HG02588 (cell line): ENCODE results near the gene REXO1.

ENCODE experiments used
- ATAC-seq: cut with Tn5 transposase; IDR thresholded peaks from one replicate; pipeline ENCODE4 v1.9.1; 2021; ENCODE audit warnings: mild to moderate bottlenecking, moderate library complexity; ENCODE audit not compliant: unreplicated experiment

The REXO1 gene

DNA sequence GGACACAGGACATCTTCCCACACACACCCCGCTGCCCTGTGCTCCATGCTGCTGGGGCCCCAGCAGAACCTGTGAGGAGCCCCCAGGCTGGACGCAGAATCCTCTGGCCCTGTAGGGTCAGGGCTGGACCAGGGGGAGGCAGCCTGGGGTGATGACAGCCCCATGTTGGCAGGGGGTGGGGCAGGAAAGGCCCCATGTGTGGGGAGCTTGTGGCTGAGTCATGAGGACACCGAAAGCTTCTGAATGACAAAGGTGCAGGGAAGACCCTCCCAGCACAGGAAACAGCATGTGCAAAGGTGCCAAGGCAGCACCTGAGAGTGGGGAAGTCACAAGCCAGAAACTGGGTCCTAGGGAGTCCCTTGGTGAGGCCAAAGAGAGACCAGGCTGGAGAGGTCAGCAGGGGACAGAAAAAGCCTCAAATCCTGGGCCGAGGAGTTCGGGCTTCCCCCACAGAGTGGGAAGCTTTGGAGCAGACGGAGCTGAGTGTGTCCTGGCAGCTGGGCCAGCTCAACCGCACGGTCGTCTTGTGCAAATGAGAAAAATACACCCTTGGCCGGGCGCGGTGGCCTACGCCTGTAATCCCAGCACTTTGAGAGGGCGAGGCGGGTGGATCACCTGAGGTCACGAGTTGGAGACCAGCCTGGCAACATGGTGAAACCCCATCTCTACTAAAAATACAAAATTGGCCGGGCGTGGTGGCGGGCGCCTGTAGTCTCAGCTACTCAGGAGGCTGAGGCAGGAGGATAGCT is 53.7 kb downstream of the REXO1 start:
- no peak for ATAC-seq

DNA sequence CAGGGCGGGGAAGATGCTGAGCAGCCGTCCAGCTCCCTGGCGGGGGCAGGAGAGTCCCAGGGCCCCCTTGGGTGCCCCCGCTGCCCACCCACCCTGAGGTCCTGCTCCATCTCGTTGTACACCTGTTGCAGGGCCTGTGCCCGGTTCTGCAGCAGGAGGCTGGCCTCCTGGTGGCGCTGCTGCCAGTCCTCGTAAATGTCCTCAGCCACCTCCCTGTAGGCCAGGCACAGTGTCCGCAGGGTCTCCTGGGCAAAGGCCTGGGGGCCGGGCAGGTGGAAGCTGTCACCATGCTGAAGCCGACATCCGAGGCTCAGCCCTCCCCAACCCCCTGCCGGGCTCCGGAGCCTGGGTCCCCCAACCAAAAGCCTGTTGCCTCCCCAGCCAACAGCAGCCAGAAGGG is 56.4 kb downstream of the REXO1 start:
- no peak for ATAC-seq

DNA sequence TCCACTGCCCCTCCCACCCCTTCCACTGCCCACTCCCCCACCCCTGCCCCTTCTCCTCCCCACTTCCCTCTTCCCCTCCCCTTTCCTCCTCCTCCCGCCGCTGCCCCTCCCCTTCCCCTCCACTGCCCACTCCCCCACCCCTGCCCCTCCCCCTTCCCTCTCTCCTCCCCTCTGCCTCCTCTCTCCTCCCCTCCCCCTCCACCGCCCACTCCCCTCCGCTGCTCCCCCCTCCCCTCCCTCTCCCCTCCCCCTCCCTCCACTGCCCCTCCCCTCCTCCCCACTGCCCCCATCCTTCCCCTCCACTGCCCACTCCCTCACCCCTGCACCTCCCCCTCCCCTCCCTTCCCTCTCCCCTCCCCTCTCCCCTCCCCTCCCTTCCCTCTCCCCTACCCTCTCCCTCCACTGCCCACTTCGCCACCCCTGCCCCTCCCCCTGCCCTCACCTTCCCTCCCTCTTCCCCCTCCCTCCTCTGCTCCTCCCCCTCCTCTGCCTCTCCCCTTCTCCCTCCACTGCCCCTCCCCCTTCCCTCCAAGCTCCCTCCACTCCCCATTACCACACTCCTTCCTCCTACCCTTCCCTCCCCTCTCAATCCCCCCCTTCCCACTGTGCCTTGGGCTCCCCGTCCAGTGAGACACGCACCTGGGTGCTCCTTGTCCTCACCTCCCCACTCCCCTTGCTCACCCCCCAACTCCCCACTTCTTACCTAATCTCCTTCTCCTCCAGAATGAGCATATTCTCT is 58.1 kb downstream of the REXO1 start:
- ATAC-seq, result no peak

DNA sequence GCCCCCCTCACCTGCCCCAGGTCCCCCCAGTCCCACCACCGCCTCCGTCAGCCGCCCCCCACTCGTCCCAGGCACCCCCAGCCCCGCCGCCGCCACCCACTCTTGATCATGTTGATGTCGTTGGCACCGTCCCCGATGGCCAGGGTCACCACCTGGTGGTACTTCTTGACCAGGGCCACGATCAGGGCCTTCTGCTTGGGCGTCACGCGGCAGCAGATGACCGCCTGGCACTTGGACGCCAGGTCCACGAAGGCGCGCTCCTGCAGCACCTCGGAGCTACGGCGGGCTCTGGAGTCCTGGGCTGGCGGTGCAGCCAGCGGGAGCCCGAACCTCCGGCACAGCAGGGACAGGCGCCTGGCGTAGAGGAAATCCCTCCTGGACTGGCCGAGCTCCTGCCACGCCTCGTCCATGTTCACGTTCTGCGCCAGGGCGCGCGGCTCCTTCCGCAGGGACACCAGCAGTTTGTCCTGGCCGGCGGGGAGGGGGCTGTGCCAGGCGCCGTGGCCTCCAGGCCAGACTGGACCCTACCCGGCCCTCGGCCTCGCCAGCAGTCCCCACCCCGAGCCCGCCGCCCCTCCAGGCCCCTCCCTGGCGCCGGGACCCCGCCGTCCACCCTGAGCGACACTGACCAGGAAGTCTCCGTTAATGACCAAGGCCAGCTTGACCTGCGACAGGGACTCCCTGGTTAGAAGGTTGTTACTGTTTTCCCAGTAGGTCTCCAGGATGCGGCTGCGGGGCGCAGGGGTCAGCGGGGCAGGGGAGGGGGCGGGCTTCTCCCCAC is 58.8 kb downstream of the REXO1 start:
- ATAC-seq, result no peak

DNA sequence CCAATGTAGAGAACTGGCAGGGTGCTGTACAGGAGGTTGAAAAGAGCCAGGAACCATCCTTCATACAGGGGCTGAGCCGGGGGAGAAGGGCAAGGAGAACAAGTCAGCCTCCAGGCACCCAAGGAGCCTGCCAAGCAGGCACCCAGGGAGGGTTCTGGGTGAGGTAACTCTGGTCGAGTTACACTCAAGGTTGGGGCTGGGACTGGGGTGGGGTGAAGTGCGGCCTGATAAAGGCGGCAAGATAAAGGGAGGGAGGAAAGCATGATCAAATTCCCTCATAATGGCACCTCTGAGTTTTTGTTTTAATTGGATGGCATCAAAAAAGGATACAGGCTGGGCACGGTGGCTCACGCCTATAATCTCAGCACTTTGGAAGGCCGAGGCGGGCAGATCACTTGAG is 61.2 kb downstream of the REXO1 start:
- no peak for ATAC-seq

DNA sequence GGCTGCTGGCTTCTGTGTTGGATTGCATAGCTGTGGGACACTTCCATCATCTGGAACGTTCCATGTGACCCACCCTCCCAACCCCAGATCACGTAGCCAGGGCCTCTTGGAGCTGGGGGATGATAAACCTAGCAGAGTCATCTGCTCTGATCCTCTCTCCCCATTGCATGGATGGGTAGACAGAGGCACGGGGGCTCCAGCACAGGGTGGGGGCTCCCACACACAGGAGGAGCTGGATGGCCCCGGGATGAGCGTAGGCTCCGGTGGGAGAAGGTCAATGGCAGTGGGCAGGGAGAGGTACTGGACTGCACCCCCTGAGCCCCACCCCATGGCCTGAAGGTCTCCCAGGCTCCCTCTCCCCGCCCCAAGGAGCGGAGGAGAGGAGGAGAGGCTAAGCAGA is 61.6 kb downstream of the REXO1 start:
- no peak for ATAC-seq

- no peak for ATAC-seq
These were observed 63.0 kb downstream of the REXO1 start for GRCh38 chr19:1785310-1785709.

DNA sequence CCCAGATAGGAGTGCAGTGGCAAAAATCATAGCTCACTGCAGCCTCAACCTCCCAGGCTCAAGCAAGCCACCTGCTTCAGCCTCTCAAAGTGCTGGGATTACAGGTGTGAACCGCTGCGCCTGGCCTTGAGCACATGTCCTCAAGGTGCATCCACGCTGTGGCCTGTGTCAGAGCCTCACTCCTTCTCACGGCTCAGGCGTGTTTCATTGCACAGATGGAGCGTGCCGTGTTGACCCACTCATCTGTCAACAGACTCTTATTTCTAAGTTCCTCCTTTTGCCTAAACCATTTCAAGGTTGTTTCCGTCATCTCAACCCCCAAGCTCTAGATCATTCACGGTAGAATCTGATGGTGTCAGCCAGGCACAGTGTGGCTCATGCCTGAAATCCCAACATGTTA is 64.4 kb downstream of the REXO1 start:
- ATAC-seq, result no peak

DNA sequence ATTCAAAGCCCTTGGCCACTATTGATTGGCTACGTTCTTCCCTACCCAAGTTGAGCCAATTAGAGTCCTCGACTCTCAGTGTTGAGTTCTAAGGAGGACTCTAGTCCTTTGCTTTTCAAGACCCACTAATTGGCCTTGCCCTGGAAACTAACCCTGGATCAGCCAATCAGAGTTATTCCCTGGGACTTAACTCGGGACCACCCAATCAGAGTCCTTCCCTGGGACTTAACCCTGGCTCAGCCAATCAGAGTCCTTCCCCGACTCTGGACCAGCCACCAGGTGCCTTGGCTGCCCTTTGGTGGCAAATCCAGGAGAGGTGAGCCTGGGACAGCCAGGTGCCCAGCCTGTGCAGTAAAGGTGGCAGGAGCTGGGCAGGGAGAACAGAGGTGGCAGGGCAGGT is 64.9 kb downstream of the REXO1 start:
- ATAC-seq, result no peak

GRCh38 chr19:1782521-1782920 is 65.8 kb downstream of the REXO1 start:
- no peak for ATAC-seq

- no peak for ATAC-seq
These were observed 67.9 kb downstream of the REXO1 start for GRCh38 chr19:1780272-1780958.

GRCh38 chr19:1779574-1779973 is 68.7 kb downstream of the REXO1 start:
- no peak for ATAC-seq

DNA sequence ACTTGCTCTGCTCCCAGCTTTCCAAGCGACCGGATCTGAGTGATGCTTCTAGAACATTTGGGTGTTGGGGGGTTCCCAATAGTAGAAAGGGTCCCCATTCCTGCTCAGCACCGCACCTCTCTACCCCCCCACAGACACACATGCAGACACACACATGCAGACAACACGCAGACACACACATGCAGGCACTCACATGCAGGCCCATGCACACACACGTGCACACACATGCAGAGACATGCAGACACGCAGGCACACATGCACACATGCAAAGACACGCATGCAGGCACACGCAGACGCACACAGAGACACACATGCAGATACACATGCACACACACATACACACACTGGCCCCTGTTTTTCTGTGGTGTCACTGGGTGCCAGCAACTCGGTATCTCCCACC is 71.1 kb downstream of the REXO1 start:
- no peak for ATAC-seq

- no peak for ATAC-seq
These were observed 71.6 kb downstream of the REXO1 start for GRCh38 chr19:1776606-1777147.

- no peak for ATAC-seq
These were observed 72.2 kb downstream of the REXO1 start for GRCh38 chr19:1775951-1776605.

DNA sequence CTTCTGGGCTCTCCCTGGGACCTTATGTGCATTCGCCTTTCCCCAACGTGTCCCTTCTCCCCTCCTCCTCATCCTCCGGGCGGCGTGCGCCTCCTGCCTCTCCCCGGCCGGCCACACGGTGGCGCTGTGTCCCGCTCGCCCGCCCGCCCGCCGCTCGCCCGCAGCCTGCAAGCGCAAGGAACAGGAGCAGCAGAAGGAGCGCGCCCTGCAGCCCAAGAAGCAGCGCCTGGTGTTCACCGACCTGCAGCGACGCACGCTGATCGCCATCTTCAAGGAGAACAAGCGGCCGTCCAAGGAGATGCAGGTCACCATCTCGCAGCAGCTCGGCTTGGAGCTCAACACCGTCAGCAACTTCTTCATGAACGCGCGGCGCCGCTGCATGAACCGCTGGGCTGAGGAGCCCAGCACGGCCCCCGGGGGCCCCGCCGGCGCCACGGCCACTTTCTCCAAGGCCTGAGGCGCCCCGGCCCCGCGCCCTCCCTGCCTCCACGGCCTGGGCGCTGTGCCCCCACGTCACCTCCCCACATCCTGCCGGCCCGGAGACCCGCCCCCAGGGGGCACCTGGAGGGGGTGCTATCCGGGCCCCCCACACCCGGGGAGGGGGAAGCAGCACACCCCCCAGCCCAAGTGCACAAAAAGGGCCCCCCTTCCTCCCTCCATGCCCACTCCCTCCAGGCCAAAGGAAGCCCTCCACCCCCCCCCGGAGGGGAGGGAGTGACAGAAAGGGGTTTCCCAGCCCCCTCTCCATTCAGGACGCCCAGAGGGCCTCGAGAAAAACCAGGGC is 73.1 kb downstream of the REXO1 start:
- no peak for ATAC-seq

- no peak for ATAC-seq
These were observed 75.1 kb downstream of the REXO1 start for GRCh38 chr19:1773184-1773583.

- no peak for ATAC-seq
These were observed 77.3 kb downstream of the REXO1 start for GRCh38 chr19:1770866-1771576.

GRCh38 chr19:1769645-1769985 is 78.7 kb downstream of the REXO1 start:
- ATAC-seq, result no peak
